UCSD-AML1 (cell line): Measurements from ENCODE around the gene NRXN3.

Experiments
- DNase-seq: peaks from one replicate; lab custom pipeline; 2025; ENCODE audit not compliant: unreplicated experiment; lab: John Stamatoyannopoulos, UW

The NRXN3 gene

GRCh38 chr14:79178719-79179118 lies 1008.5 kb downstream of the NRXN3 start:
- DNase-seq = no peak

GRCh38 chr14:79179985-79180384 lies 1009.8 kb downstream of the NRXN3 start:
- no peak for DNase-seq

GRCh38 chr14:79180656-79181055 lies 1010.5 kb downstream of the NRXN3 start:
- no peak for DNase-seq

GRCh38 chr14:79186523-79186922 lies 1016.4 kb downstream of the NRXN3 start:
- no peak for DNase-seq

- DNase-seq = no peak
Observed at GRCh38 chr14:79193689-79194477, 1023.7 kb downstream of the NRXN3 start.

GRCh38 chr14:79196216-79196615 lies 1026.0 kb downstream of the NRXN3 start:
- no peak for DNase-seq

- no peak for DNase-seq
Observed at GRCh38 chr14:79197516-79197915, 1027.3 kb downstream of the NRXN3 start.

GRCh38 chr14:79199217-79199616 lies 1029.0 kb downstream of the NRXN3 start:
- no peak for DNase-seq

- no peak for DNase-seq
Observed at GRCh38 chr14:79201564-79202207, 1031.5 kb downstream of the NRXN3 start.

GRCh38 chr14:79204591-79204990 lies 1034.4 kb downstream of the NRXN3 start:
- no peak for DNase-seq

GRCh38 chr14:79209418-79209817 lies 1039.2 kb downstream of the NRXN3 start:
- no peak for DNase-seq

GRCh38 chr14:79225815-79226214 lies 1055.6 kb downstream of the NRXN3 start:
- DNase-seq = no peak

- no peak for DNase-seq
Observed at GRCh38 chr14:79229383-79229909, 1059.3 kb downstream of the NRXN3 start.

- no peak for DNase-seq
Observed at GRCh38 chr14:79242666-79243065, 1072.5 kb downstream of the NRXN3 start.

GRCh38 chr14:79246173-79246572 lies 1076.0 kb downstream of the NRXN3 start:
- no peak for DNase-seq

- no peak for DNase-seq
Observed at GRCh38 chr14:79248126-79248525, 1078.0 kb downstream of the NRXN3 start.

- no peak for DNase-seq
Observed at GRCh38 chr14:79248771-79249170, 1078.6 kb downstream of the NRXN3 start.

GRCh38 chr14:79251278-79251677 lies 1081.1 kb downstream of the NRXN3 start:
- no peak for DNase-seq

GRCh38 chr14:79253576-79253975 lies 1083.4 kb downstream of the NRXN3 start:
- no peak for DNase-seq

- no peak for DNase-seq
Observed at GRCh38 chr14:79254069-79254775, 1084.0 kb downstream of the NRXN3 start.

GRCh38 chr14:79256380-79256779 lies 1086.2 kb downstream of the NRXN3 start:
- DNase-seq = no peak

- DNase-seq = no peak
Observed at GRCh38 chr14:79260406-79260805, 1090.2 kb downstream of the NRXN3 start.
